Endothelial cell of umbilical vein (primary cell): ENCODE measurements around the gene SSH3. TPM values are rescaled to one million over a fixed set of nuclear protein-coding genes. Genes with fewer than 3 reads are reported as not detected.

Source experiments
- BruUV-seq: library from RNA; stranded (reverse); fragments of 400-500 nt; replicated peaks from 2 replicates; lab custom pipeline; 2021; lab: Mats Ljungman, UMichigan
- CTCF ChIA-PET: fragments of 300-600, 350-600 bp; sonication (Branson Sonifier 250); formaldehyde crosslinking; loops from one replicate; lab custom pipeline; 2021; ENCODE audit warnings: antibody characterized with exemption, inconsistent platforms; lab: Charles Lee
- POLR2A ChIA-PET: fragments of 300-600, 350-600 bp; sonication (Branson Sonifier 250); formaldehyde crosslinking; loops from one replicate; lab custom pipeline; 2021; ENCODE audit warnings: antibody characterized with exemption, inconsistent platforms; lab: Charles Lee
- DNase-seq: peaks from one replicate; pipeline ENCODE4 v3.0.0-alpha.2; 2011; ENCODE audit warnings: low read depth, low spot score
- FAIRE-seq: peaks from 2 replicates; lab custom pipeline; 2011; peaks lifted over from hg19 to GRCh38; lab: Jason Lieb, UNC
- H2AFZ ChIP-seq: 2 replicates; pipeline ENCODE4 v1.6.0; 2012; ENCODE audit warnings: low read depth, low read length, control low read depth, inconsistent platforms
- H3K27ac ChIP-seq: 2 replicates; pipeline ENCODE4 v1.5.1; 2011; ENCODE audit warnings: low read depth, mild to moderate bottlenecking, control low read depth, low read length, moderate library complexity; ENCODE audit not compliant: insufficient read depth
- H3K27me3 ChIP-seq, 2 experiments: 2 replicates each; pipeline versions ENCODE4 v1.6.0 to v1.6.1; 2011; ENCODE audit warnings: low read length in 2 of 2, mixed read lengths in 1 of 2; ENCODE audit not compliant: control insufficient read depth in 2 of 2, insufficient read depth in 2 of 2
- H3K36me3 ChIP-seq, 2 experiments: 2 replicates in 1 of 2; 3 replicates in 1 of 2; pipeline ENCODE4 v1.5.1; 2011; ENCODE audit warnings: low read length in 2 of 2, mild to moderate bottlenecking in 1 of 2, moderate library complexity in 1 of 2; ENCODE audit not compliant: control insufficient read depth in 2 of 2, insufficient read depth in 2 of 2; ENCODE audit errors: extremely low read depth in 1 of 2
- H3K4me1 ChIP-seq: 3 replicates; pipeline ENCODE4 v1.5.1; 2011; ENCODE audit warnings: mild to moderate bottlenecking, low read length; ENCODE audit not compliant: control insufficient read depth, insufficient read depth; ENCODE audit errors: extremely low read depth
- H3K4me2 ChIP-seq: 2 replicates; pipeline ENCODE4 v1.6.1; 2011; ENCODE audit warnings: low read length, control low read depth, mixed read lengths; ENCODE audit not compliant: insufficient read depth
- H3K4me3 ChIP-seq, 3 experiments: fragments of 200-600 bp in 1 of 3; sonication (generic), shearing (Covaris generic) in 1 of 3; replicated peaks in 1 of 3; 2 replicates each; pipeline ENCODE4 v1.5.1; 2011 to 2016; ENCODE audit warnings: control low read depth in 3 of 3, low read length in 3 of 3, mild to moderate bottlenecking in 2 of 3, inconsistent platforms in 1 of 3, low read depth in 1 of 3, moderate library complexity in 1 of 3; ENCODE audit not compliant: insufficient read depth in 1 of 3
- H3K79me2 ChIP-seq: 2 replicates; pipeline ENCODE4 v1.6.0; 2012; ENCODE audit warnings: low read length, inconsistent platforms; ENCODE audit not compliant: control insufficient read depth, insufficient read depth
- H3K9ac ChIP-seq: replicated peaks from 2 replicates; pipeline ENCODE3; 2011; ENCODE audit warnings: low read length, control low read depth; ENCODE audit not compliant: insufficient read depth; ENCODE audit errors: extremely low read depth
- H3K9me1 ChIP-seq: replicated peaks from 3 replicates; pipeline ENCODE4 v1.6.0; 2011; ENCODE audit warnings: mild to moderate bottlenecking, low read length; ENCODE audit not compliant: control insufficient read depth, insufficient read depth; ENCODE audit errors: extremely low read depth
- H3K9me3 ChIP-seq: replicated peaks from 2 replicates; pipeline ENCODE4 v1.5.1; 2012; ENCODE audit warnings: low read length, inconsistent platforms; ENCODE audit not compliant: control insufficient read depth, insufficient read depth
- H4K20me1 ChIP-seq: replicated peaks from 2 replicates; pipeline ENCODE3; 2011; ENCODE audit warnings: mild to moderate bottlenecking, low read length; ENCODE audit not compliant: control insufficient read depth, insufficient read depth; ENCODE audit errors: extremely low read depth
- CTCF ChIP-seq, 2 donors: IDR thresholded peaks; 1 replicate in 1 of 2; 2 replicates in 1 of 2; pipeline ENCODE4 v1.5.1; 2011; ENCODE audit warnings: low read length in 2 of 2, mild to moderate bottlenecking in 2 of 2, moderate library complexity in 2 of 2, control low read depth in 1 of 2, inconsistent platforms in 1 of 2, low read depth in 1 of 2; ENCODE audit not compliant: insufficient read depth in 1 of 2; ENCODE audit errors: extremely low read depth in 1 of 2
- EZH2 ChIP-seq: IDR thresholded peaks from 2 replicates; pipeline ENCODE4 v1.6.1; 2012; ENCODE audit warnings: borderline replicate concordance, low read depth, mild to moderate bottlenecking, moderate library complexity, low read length, inconsistent platforms; ENCODE audit not compliant: severe bottlenecking
- FOS ChIP-seq: IDR thresholded peaks from 2 replicates; pipeline ENCODE4 v1.6.1; 2011; ENCODE audit warnings: mild to moderate bottlenecking, low read length, moderate library complexity, borderline replicate concordance; ENCODE audit not compliant: insufficient read depth
- GATA2 ChIP-seq: IDR thresholded peaks from 2 replicates; pipeline ENCODE4 v1.7.0; 2011; ENCODE audit warnings: low read depth, mild to moderate bottlenecking, moderate library complexity, mixed read lengths, low read length; ENCODE audit not compliant: insufficient read length, insufficient read depth
- JUN ChIP-seq: IDR thresholded peaks from 2 replicates; pipeline ENCODE4 v1.6.1; 2011; ENCODE audit warnings: borderline replicate concordance, low read depth; ENCODE audit not compliant: insufficient read length, insufficient read depth
- MAX ChIP-seq: IDR thresholded peaks from 2 replicates; pipeline ENCODE4 v1.6.1; 2011; ENCODE audit not compliant: insufficient read depth, insufficient read length
- MYC ChIP-seq: IDR thresholded peaks from one replicate; pipeline ENCODE4 v1.6.1; 2011; ENCODE audit warnings: mild to moderate bottlenecking, low read depth, low read length
- POLR2A ChIP-seq: IDR thresholded peaks from 2 replicates; pipeline ENCODE4 v1.6.1; 2012; ENCODE audit warnings: low read depth, mild to moderate bottlenecking, control low read depth, low read length
- POLR2AphosphoS5 ChIP-seq: IDR thresholded peaks from 2 replicates; pipeline ENCODE4 v1.6.1; 2012; ENCODE audit warnings: low read depth, mild to moderate bottlenecking, control low read depth, low read length, moderate library complexity; ENCODE audit not compliant: insufficient read depth
- dilution Hi-C: fragments of 300-500 bp; cut with MboI; formaldehyde crosslinking; loops from one replicate; pipeline ENCODE4 v1.15.0; 2019; ENCODE audit warnings: low sequenced_read_pairs; ENCODE audit not compliant: extremely low pct_ligation_motif_present
- intact Hi-C: fragments of 100-400 bp; cut with micrococcal nuclease; formaldehyde crosslinking; loops from one replicate; pipeline ENCODE4 v1.10.0; 2022
- polyA plus RNA-seq, 4 experiments: library from polyadenylated mRNA; depleted of rRNA in 3 of 4; stranded (reverse) in 3 of 4; unstranded in 1 of 4; fragments of >200 nt; gene quantifications; 2 replicates each; pipeline versions ENCODE4 v1.2.1 to v1.2.3, GENCODE V29; 2011 to 2012; ENCODE audit warnings: missing spikeins in 1 of 4
- total RNA-seq: library from RNA; stranded (reverse); gene quantifications from 2 replicates; pipeline ENCODE4 v1.2.3, GENCODE V29; 2021

Gene SSH3
- total and polyA plus RNA-seq, 2 donors (not counting 3 experiments of a cell fraction or from before 2014, with no cell fraction given) = 14.3 to 16.5 TPM

GRCh38 chr11:67261946-67262681 is 41.2 kb upstream of the SSH3 start:
- H3K36me3 ChIP-seq = no peaks in the 10 kb centered on the region
- H3K27ac ChIP-seq = no peak overlapping the region
- H3K9me1 ChIP-seq = no peaks in the 10 kb centered on the region
- no peaks in the 10 kb centered on the region for H4K20me1 ChIP-seq
- BruUV-seq = no TSS peak
- TF ChIP-seq JUN = no peak
- no peak for TF ChIP-seq CTCF (IDR thresholded peaks at IDR 0.05; ENCODE audit: extremely low read depth in 1 of 2, insufficient read depth in 1 of 2, low read depth in 1 of 2, low read length in 2 of 2)
- TF ChIP-seq POLR2AphosphoS5 = no peak
- no peak for TF ChIP-seq FOS
- no peak for TF ChIP-seq MAX
- no peak for TF ChIP-seq GATA2
- no peak for TF ChIP-seq MYC
- TF ChIP-seq EZH2 = no peak
- no peak for TF ChIP-seq POLR2A
- H3K9me3 ChIP-seq = no peaks in the 10 kb centered on the region
- dilution Hi-C loops (no loop called here), intact Hi-C loops (loop anchor here (1.0 to 10.0 kb wide), 6 partner anchors 22 to 243 kb away; partner anchors contain the start of genes CDK2AP2 and PITPNM1)
- no peak overlapping the region for H3K4me3 ChIP-seq
- peaks cover 6% of the 10 kb centered on the region for H3K4me1 ChIP-seq
- no peak overlapping the region for H2AFZ ChIP-seq
- H3K9ac ChIP-seq = no peak overlapping the region
- H3K27me3 ChIP-seq = no peaks in the 10 kb centered on the region
- ChIA-PET CTCF (interaction anchor here (0.9 to 4.9 kb wide), 30 partner anchors 8 to 207 kb away, joined by 3 to 151 read pairs (median 6); partner anchors contain the start of genes ANKRD13D, CLCF1 and SSH3), POLR2A (interaction anchor here (1.1 to 1.3 kb wide), 2 partner anchors 9 to 23 kb away, joined by 3 to 6 read pairs; no protein-coding TSS in a partner anchor)
- FAIRE-seq (no peak), DNase-seq (no peak)
- H3K4me2 ChIP-seq = no peak overlapping the region
- peaks cover 4% of the 10 kb centered on the region for H3K79me2 ChIP-seq
